Activated naive CD8-positive, alpha-beta T cell treated with anti-CD3 and anti-CD28 coated beads, Interleukin-2, amount 50 U/mL, for 16 hours (primary cell): ENCODE measurements around the gene C2.
A peak's percentile ranks its signal among the peaks of the same experiment; 100 is the strongest.

ENCODE experiments used
- DNase-seq: peaks from one replicate; pipeline ENCODE4 v3.0.0-alpha.2; 2020; ENCODE audit warnings: low read depth, low spot score

The C2 gene

DNA sequence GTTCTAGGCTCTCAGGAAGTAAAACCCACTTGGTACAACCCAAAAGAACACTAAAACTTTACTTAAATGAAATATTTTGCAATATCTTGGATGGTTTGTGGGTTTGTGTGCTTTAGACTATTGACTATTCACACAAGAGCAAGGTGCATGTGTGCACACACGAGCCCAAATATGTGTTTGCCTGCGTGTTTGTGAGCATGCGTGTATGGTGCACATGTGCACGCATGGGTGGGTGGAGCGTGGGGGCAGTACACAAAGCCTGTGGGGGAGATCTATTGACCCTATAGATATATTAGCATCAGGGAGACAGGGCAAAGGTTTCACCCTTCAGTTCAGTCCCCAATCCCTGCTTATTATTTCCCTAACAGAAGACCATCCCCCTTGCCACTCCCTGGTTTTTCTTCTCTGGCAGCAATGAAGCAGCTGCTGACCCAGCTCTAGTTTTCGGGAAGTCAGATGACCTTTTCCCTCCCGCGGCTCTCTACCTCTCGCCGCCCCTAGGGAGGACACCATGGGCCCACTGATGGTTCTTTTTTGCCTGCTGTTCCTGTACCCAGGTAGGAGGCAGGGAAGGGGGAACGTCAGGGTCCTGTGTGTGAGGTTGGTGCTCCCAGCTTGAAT, at the start of gene C2:
C2 (plus strand) TSS at position 476 of the 621 bp plus-strand sequence; CDS start at position 512, 36 bp downstream.
- no peak for DNase-seq

GRCh38 chr6:31878222-31878621, 49.3 kb upstream of the C2 start:
- no peak for DNase-seq

DNA sequence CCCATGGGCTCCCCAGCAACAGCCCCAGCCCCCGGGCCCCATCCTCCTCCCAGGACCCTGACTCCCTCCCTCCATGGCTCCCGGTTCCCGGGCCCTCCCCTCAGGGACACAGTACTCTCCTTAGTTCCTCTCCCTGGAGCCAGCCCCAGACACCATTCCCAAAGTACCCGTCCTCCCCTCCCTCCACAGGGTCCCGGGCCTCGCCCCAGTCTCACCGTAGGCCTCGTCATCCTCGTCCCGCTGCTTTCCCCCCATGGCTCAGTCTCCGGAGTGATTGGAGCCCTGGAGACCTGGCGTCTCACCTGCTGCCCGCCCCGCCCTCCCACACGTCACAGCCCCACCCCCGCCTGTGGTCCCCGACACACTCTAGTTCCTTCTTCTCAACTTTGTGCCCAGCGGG, 48.8 kb upstream of the C2 start, which contains the start of gene SLC44A4:
SLC44A4 (minus strand) TSS at position 272 of the 400 bp plus-strand sequence; CDS start at position 255, 17 bp downstream.
- DNase-seq = no peak

GRCh38 chr6:31879143-31879542, 48.4 kb upstream of the C2 start:
- no peak for DNase-seq

- no peak for DNase-seq
Observed at GRCh38 chr6:31879901-31880300, 47.6 kb upstream of the C2 start.

- DNase-seq = no peak
Observed at GRCh38 chr6:31880616-31881015, 46.9 kb upstream of the C2 start.

DNA sequence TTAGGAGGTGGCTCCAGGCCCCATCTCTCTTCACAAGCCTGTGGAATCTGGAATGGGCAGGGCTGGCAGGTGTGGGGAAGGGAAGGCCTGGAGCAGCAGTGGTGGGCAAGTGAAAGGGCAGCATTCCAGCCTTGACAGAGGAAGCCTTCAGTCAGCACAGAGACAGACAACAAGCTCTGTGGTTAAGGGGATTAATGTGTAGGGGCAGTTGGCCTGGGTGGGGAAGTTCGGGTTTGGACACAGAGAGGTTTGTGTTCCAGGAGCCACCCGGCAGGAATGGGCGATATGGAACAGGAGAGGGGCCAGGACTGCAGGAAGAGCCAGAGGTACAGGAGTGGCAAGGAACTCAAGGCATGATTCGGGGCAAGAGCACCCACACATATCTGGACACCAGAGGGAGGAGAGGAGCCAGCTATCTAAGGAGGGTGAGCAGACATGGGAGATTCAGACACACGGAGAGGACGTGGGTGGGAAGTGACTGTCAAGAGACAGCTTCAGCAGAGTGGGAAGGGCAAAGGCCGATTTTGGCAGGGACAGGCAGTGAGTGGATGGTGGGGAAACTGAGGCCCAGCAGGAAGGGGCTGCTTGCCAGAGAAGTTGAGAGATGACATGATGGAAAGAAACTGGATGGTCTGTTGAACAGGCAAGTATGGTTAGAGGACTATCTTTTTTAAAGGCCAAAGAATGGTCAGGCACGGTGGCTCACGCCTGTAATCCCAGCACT, 46.2 kb upstream of the C2 start:
- DNase-seq = no peak

DNA sequence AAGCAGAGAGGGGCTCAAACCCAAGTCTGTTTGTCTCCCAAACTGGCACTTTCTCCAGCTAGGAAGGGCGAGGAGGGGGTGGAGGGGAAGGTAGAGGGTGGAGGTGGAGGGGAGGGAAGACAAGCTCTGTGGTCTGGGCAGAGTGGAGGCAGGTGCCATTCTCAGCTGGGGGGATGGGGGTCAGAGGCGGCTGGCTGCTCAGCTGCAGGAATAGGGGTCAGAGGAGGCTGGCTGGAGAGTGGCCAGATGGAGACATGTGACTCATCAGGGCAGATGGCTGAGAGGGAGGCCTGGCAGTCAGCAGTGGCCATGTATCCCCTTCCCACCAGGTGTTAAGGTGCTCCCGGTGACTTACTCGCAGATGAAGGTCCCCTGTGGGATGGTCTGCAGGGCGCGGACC, 45.2 kb upstream of the C2 start:
- no peak for DNase-seq

GRCh38 chr6:31883676-31884075, 43.8 kb upstream of the C2 start:
- no peak for DNase-seq

GRCh38 chr6:31884528-31885035, 42.9 kb upstream of the C2 start:
- no peak for DNase-seq

DNA sequence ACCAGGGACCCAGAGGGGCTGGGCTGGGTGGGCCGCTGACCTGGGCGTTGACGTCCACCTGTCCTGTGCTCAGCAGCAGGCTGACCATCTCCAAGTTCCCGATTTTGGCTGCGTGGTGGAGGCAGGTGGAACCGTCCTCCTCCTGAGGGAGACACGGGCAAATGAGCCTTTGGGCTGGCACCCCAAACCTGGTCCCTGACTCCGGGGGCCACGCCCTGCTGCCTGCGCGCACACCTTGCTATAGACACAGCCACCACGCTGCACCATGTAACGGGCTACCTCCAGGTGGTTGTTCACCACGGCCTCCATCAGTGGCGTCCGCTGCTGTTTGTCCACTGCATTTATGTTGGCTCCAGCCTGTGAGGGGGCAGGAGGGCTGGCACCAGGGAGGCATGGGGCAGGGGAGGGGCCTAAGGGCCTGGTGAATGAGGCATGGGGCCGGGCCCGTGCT, 41.0 kb upstream of the C2 start:
- DNase-seq = no peak

DNA sequence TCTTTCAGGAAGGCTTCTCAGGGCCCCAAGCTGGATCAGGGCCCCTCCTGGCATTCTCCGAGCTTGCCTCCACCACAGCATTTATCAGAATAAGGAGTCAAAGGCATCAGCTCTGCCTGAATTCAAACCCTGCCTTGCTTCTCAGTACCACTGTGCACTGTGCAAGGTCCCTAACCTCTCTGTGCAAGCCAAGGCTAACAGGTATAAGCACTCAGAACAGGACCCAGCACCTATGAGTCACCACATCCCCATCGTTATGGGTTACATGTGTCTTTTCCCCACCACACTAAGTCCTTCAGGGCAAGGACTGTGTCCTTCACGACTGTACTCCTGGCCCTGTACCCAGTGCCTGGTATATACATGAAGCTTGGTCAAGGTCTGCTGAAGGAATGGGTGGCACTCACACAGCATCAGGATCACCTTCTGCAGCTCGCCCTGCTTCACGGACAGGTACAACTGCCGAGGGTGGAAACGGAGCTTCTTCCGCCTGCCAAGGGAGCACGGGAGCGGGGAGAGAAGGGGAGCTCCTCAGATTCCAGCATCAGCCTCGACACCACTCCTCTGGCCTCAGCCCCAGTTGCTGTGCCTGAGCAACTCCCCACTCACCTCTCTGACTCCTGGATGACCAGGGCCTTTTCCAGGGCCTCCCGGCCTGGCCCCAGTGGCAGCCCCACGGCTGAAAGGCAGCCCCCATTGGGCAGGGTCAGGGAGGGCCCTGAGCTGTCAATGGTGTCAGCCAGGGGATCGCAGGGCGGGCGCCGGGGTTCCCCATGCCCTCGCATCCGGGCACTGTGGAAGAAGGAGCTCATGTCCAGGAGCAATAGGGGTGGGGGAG, 40.1 kb upstream of the C2 start:
- no peak for DNase-seq

DNA sequence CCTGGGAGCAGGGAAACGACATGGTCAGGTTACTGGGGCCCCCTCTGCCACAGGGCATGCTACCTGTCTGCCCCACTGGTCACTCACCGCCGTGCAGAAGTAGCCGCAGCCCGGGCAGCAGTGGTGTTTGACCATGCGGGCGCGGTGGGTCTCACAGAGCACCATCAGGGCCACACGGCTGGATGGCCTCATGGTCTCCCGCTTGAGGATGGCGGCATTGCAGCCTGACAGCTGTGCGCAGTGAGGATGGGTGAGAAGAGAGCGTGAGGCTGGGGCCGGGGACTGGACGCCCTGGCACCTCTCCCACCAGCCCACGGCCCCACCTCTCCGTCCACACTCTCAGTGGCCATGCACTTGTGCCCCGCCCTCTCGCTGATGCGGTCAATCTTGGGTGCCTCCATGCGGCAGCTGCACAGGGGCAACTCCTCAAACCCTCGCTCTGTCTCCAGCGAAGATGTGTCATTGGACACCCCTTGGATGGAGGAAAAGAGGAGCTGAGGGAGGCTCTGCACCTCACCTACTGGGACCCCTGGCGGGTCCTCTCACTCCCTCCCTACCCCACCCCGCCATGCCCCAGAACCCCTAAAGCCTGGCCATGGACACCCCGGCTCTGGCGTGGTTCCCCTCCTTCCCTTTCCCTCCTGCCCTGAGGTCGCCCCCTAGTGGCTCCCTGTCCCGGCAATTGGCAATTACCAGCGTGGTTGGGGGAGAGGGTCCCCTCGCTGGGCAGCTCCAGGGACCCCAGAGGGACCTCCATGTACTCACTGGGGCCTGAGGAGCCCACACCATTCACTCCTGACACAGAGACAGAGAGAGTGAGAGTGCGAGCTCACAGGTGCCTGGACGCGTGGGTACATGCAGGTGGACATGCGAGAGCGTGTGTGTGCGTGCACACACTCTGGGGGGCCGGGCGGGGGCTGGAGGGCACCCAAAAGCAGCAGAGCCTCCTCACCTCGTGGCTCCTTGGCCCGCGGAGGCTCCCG, 39.0 kb upstream of the C2 start:
- DNase-seq = no peak

GRCh38 chr6:31889331-31889972, 38.1 kb upstream of the C2 start:
- no peak for DNase-seq

- DNase-seq = no peak
Observed at GRCh38 chr6:31892821-31893220, 34.7 kb upstream of the C2 start.

DNA sequence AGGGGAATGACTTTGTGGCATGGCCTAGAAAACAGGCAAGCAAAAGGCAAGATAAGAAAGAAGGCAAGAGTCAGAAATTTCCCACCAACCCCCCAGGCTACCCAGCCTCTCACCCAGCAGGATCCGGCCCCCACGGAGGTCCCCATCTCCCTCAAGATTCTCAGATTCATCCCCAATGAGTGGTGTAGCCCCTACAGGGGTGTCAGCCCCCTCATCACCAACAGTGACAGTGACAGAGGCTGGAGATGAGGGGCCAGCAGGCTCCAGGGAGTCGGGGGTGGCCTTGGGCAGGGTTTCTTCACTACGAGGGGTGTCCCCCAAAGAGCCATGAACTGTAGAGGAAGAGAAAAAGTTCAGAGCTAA, 31.0 kb upstream of the C2 start:
- no peak for DNase-seq

- no peak for DNase-seq
Observed at GRCh38 chr6:31896856-31897611, 30.5 kb upstream of the C2 start.

- peak; percentile 69 for DNase-seq
Observed at GRCh38 chr6:31897612-31898382, 29.7 kb upstream of the C2 start, which contains the start of gene EHMT2. Gene EHMT2, minus strand, starts transcription at chr6:31897698. Its CDS starts 21 bp downstream, at chr6:31897677.
